Aorta (tissue), 5 donors: ENCODE data around the gene KRT34. TPM values are rescaled to one million over a fixed set of nuclear protein-coding genes. Genes with fewer than 3 reads are reported as not detected.

ENCODE experiments used
- ATAC-seq: fragments of 200-7000 bp; cut with Tn5 transposase; one replicate; pipeline ENCODE4 v1.9.1; 2022; ENCODE audit warnings: moderate library complexity; ENCODE audit not compliant: low FRiP score
- DNase-seq, 2 donors: peaks; one replicate each; pipeline ENCODE4 v3.0.0-alpha.2; 2020
- H3K27ac ChIP-seq, 2 donors: one replicate each; pipeline ENCODE4 v1.5.1; 2013; ENCODE audit warnings: low read length in 2 of 2, mild to moderate bottlenecking in 2 of 2, moderate library complexity in 2 of 2, control low read depth in 1 of 2, inconsistent platforms in 1 of 2, low read depth in 1 of 2
- H3K27me3 ChIP-seq, 2 donors: one replicate each; pipeline ENCODE4 v1.6.1; 2013; ENCODE audit warnings: control low read depth in 1 of 2, low read length in 1 of 2, mild to moderate bottlenecking in 1 of 2, moderate library complexity in 1 of 2; ENCODE audit not compliant: insufficient read depth in 2 of 2, control insufficient read depth in 1 of 2
- H3K36me3 ChIP-seq, 2 donors: one replicate each; pipeline ENCODE4 v1.6.1; 2013; ENCODE audit warnings: control low read depth in 1 of 2, low read length in 1 of 2, mild to moderate bottlenecking in 1 of 2; ENCODE audit not compliant: insufficient read depth in 2 of 2, control insufficient read depth in 1 of 2
- H3K4me1 ChIP-seq, 2 donors: one replicate each; pipeline ENCODE4 v1.6.1; 2013; ENCODE audit warnings: low read length in 2 of 2, control low read depth in 1 of 2, mild to moderate bottlenecking in 1 of 2, moderate library complexity in 1 of 2; ENCODE audit not compliant: insufficient read depth in 2 of 2, control insufficient read depth in 1 of 2
- H3K4me3 ChIP-seq, 2 donors: one replicate each; pipeline ENCODE4 v1.5.1; 2013; ENCODE audit warnings: low read length in 2 of 2, control low read depth in 1 of 2, mild to moderate bottlenecking in 1 of 2
- H3K9me3 ChIP-seq: one replicate; pipeline ENCODE4 v1.6.1; 2013; ENCODE audit warnings: mild to moderate bottlenecking, low read length; ENCODE audit not compliant: control insufficient read depth
- WGBS, 2 donors: extraction: QIAGEN DNeasy Blood & Tissue Kit; methylation state at CpG; one replicate each; pipeline ENCODE4 v1.1.7; 2013; 5-methylcytosine and 5-hydroxymethylcytosine counted together
- intact Hi-C, 2 donors: fragments of 100-400 bp; cut with DNase I; formaldehyde crosslinking; loops; one replicate each; pipeline versions ENCODE4 v1.14.2 to v1.15.0; 2022
- polyA plus RNA-seq, 2 donors: library from polyadenylated mRNA; stranded (reverse); fragments of 200-250 nt; gene quantifications; one replicate each; pipeline ENCODE4 v1.2.3, GENCODE V29; 2013
- total RNA-seq, 2 donors: library from RNA; stranded (reverse); fragmentation: NEBNext Ultra II Directional; extraction: Animal tissue kit (Norgen Biotek cat#: 25700); gene quantifications; one replicate each; pipeline ENCODE4 v1.2.1, GENCODE V29; 2021
- donor health status: healthy with polysubstance abuse.
- donor health status: Bipolar disorder and iron deficiency.
- donor health status: DM: no; HTN: no; CAD: no.
- donor health status: DM: no; HTN: no; CAD: no.
- donor health status: DM: yes; HTN: yes; CAD: no.

The KRT34 gene
- total and polyA plus RNA-seq, 4 donors: not detected

DNA sequence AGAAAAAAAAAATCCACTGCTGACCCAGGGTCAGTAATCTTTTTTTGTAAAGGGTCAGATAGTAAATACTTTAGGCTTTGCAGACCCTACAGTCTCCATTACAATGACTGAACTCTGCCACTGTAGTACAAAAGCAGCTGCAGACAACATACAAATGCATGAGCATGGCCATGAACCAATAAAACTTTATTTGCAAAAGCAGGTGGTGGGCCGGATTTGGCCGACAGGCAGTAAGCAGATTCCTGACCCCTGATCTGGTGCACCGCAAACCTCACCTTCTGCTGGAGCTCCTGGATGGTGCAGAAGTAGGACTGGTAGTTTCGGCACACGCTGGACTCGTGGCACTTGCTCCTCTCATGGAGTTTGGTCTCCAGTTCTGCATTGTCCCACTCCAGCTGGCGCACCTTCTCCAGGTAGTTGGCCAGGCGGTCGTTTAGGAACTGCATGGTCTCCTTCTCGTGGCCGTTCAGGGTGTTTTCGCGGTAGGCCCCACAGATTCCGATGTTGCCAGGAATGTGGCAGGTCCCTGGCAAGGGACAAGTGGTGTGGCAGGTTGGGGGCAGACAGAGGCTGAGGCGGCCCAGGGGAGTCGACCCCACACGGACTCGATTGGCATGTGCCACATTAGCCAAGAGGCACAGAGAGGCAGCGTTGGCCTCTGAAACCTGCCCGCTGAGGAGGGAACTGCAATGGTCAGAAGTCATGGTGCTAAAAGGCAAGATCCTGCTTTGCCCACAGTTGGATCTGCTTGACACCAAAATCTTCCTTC, 29.1 kb upstream of the KRT34 start:
- intact Hi-C loops: no loop called here
- Histone ChIP-seq H3K36me3 (no peaks in the 10 kb centered on the region), H3K27me3 (no peaks in the 10 kb centered on the region), H3K9me3 (no peaks in the 10 kb centered on the region), H3K4me1 (no peaks in the 10 kb centered on the region), H3K4me3 (no peak overlapping the region), H3K27ac (no peak overlapping the region)
- DNase-seq: no peak
- WGBS, 2 donors: 93% methylated on average over 20 of the region's 20 CpGs
- no peak for ATAC-seq

DNA sequence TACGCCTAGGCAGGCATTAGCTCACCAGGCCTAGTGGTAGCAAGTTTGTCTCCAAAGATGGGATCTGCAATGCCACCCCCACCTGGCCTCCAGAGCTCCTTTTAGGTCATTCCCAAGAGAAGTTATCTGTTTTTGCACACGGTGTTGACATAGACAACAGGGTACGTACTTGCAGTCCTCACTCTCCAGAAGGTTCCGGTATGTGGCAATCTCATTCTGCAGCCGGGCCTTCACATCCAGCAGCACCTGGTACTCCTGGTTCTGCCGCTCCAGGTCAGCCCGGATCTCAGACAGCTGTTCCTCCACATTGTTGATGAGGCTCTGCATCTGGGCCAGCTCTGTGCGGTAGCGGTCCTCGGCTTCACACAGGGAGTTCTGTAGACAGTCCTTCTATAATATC, 25.1 kb upstream of the KRT34 start:
- DNase-seq (no peak), ATAC-seq (no peak)
- Histone ChIP-seq H3K36me3 (no peaks in the 10 kb centered on the region), H3K4me3 (no peak overlapping the region), H3K27me3 (no peaks in the 10 kb centered on the region), H3K27ac (no peak overlapping the region), H3K9me3 (no peaks in the 10 kb centered on the region), H3K4me1 (no peaks in the 10 kb centered on the region)
- intact Hi-C loops: no loop called here
- WGBS, 2 donors: 92% methylated on average over 10 of the region's 10 CpGs

DNA sequence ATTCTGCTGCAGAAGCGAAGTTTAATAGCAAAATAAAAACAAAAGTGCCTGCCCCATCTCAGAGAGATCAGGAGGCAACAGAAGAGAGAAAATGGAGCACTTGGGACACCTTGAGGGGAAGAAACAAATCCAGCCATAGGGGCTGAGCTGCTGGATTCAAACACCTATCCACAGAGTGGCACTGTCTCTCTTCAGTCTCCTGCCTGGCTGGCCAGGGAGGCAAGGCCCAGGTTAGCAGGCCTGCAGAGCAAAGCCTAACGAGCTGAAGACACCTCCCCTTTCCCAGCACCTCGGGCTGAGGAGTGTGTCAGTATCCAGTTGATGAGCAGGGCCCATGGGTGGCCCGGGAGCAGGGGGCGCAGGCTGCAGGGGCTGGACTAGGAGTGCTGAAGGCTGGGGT, 24.1 kb upstream of the KRT34 start:
- Histone ChIP-seq H3K4me3 (no peak overlapping the region), H3K27ac (no peak overlapping the region), H3K9me3 (no peaks in the 10 kb centered on the region), H3K27me3 (no peaks in the 10 kb centered on the region), H3K4me1 (no peaks in the 10 kb centered on the region), H3K36me3 (no peaks in the 10 kb centered on the region)
- 48% methylated on average over 5 of the region's 5 CpGs for WGBS, 2 donors
- ATAC-seq (no peak), DNase-seq (no peak)
- intact Hi-C loops: no loop called here

DNA sequence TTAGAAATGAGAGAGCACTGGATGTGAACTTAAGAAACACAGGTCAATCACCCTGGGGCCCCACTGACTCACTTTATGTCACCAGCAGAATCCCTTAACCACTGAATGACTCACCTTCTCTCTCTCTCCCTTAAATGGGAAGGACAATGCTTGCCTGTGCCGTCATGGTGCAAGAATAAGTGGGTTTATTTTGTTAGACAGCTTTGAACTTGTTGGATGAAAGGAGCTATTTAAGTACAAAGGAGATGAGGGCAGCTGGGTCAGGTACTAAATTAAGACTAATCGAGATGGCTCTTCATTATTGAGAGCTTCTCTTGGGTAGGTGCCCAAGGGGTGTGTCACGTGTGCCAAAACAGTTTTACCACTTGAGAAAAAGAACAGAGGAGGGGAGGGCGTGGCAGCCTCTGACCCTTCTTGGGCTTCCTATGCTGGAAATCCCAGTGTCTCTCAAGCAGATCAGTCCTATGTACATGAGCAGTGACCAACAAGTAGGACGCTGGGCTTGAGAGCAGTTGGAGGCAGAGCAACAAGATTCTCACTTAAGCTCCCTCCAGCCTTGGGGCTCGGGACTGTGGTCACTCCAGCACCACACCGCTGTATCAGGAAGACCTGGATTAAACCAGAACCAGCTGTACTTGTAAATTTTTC, 22.0 kb upstream of the KRT34 start:
- WGBS, 2 donors: 74% methylated on average over 7 of the region's 7 CpGs
- Histone ChIP-seq H3K4me1 (no peaks in the 10 kb centered on the region), H3K9me3 (no peaks in the 10 kb centered on the region), H3K36me3 (no peaks in the 10 kb centered on the region), H3K27me3 (no peaks in the 10 kb centered on the region), H3K27ac (no peak overlapping the region), H3K4me3 (no peak overlapping the region)
- DNase-seq (no peak), ATAC-seq (no peak)
- intact Hi-C loops: no loop called here

DNA sequence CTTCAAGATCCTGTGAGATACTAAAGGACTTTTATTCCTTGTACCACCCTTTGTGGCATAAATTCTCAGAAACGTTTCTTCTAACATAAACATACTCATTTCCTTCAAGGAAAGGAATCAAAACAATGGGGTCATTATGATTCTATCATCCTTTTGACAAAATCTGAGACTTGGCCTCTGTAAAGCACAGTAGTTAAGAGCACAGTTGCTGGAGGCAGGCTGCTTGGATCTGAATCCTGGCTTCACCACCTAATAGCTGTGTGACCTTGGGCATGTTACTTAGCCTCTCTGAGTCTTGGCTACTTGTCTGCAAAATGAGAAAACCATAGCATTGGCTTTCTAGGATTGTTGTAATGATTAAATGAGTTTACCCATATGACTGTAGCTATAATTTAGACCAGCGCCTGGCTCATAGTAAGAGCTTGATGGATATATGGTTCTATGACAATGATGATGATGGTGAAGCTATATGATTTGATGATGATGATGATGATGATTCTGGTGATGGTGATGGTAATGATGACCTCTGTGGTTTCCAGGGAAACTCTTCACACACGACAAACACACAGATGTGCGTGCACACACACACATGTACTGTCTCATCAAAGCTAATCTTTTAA, 21.4 kb upstream of the KRT34 start:
- no peak for DNase-seq
- H3K4me1 ChIP-seq: no peaks in the 10 kb centered on the region
- H3K4me3 ChIP-seq: no peak overlapping the region
- ATAC-seq: no peak
- intact Hi-C loops: no loop called here
- WGBS, 2 donors: 69 to 72% methylated on average over 4 of the region's 4 CpGs
- no peak overlapping the region for H3K27ac ChIP-seq
- no peaks in the 10 kb centered on the region for H3K27me3 ChIP-seq
- no peaks in the 10 kb centered on the region for H3K9me3 ChIP-seq
- H3K36me3 ChIP-seq: no peaks in the 10 kb centered on the region

DNA sequence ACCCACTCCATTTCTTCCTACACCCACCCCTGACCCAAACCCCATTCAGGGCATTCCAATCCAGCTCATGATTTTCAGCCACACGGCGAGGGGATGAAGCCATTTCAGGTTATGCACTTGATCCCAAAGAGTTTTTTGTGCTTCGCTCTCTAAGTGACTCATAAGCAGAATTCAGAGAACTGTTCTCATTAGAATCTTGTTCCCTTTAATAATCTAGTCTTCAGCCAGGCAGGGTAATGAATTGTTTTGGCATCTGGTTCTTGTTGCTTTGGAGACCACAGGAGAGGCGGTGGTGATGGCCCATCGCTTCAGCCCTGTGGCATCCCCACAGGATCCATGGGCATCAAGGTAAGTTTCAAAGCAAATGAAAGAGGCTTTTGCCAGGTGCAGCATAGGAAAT, 20.1 kb upstream of the KRT34 start:
- DNase-seq (no peak), ATAC-seq (no peak)
- Histone ChIP-seq H3K4me1 (no peaks in the 10 kb centered on the region), H3K27me3 (no peaks in the 10 kb centered on the region), H3K9me3 (no peaks in the 10 kb centered on the region), H3K36me3 (no peaks in the 10 kb centered on the region), H3K4me3 (no peak overlapping the region), H3K27ac (no peak overlapping the region)
- intact Hi-C loops: no loop called here
- 83 to 92% methylated on average over 5 of the region's 5 CpGs for WGBS, 2 donors

DNA sequence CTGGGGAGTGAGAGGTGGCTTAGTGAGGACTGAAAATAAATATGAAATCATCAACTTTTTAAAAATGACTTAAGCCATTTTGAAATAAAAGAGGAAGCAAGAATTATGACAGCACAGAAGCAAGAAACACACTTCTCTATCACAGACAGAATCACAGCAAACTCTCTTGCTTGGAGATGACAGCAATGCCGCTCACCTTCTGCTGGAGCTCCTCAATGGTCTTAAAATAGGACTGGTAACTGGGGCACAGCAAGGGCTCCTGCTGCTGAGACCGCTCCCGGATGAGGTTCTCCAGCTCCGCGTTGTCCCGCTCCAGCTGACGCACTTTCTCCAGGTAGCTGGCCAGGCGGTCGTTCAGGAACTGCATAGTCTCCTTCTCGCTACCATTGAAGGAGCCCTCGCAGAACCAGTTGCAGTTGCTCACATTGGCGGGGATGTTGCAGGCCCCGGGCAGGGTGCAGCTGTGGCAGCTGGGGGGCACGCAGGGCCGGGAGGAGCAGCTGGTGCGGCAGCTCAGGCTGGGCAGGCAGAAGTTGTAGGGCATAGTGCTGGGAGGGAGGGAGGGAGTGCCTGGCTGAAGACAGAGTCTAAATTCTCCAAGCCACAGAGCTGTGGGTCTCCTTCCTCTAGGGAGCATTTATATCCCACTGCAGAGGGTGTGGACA, 15.0 kb upstream of the KRT34 start, which contains the start of gene KRT31:
Gene KRT31 (minus strand): TSS at position 613 of the 665 bp plus-strand sequence. CDS start 69 bp downstream, at position 544.
- intact Hi-C loops: no loop called here
- WGBS, 2 donors: 81 to 84% methylated on average over 16 of the region's 16 CpGs

DNA sequence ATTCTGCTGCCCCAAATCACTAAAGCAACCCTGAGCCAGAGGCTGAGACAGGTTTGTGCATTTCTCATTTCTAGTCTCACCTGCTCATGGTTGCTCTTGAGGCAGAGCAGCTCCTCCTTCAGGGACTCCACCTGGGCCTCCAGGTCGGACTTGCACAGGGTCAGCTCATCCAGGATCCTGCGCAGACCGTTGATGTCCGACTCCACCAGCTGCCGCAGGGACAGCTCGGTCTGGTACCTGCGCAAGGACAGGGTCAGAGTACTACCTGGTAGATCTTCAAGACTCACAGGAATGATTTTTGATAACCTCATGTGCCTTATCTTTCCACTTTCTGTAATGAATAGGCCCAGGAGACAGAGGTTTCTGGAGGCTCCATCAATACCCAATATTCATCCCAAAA, 14.2 kb upstream of the KRT34 start:
- ATAC-seq (no peak), DNase-seq (no peak)
- H3K36me3 ChIP-seq: no peaks in the 10 kb centered on the region
- WGBS, 2 donors: 92 to 93% methylated on average over 7 of the region's 7 CpGs
- no peak overlapping the region for H3K27ac ChIP-seq
- H3K27me3 ChIP-seq: no peaks in the 10 kb centered on the region
- H3K4me1 ChIP-seq: no peaks in the 10 kb centered on the region
- intact Hi-C loops: no loop called here
- no peak overlapping the region for H3K4me3 ChIP-seq
- H3K9me3 ChIP-seq: no peaks in the 10 kb centered on the region

More for the DNA sequence above, 15.0 kb upstream of the KRT34 start, which contains the start of gene KRT31:
- DNase-seq (no peak), ATAC-seq (no peak)
- Histone ChIP-seq H3K9me3 (no peaks in the 10 kb centered on the region), H3K4me3 (no peak within 1 kb of the TSS), H3K36me3 (no peaks in the 10 kb centered on the region), H3K27ac (no peak within 1 kb of the TSS), H3K4me1 (no peaks in the 10 kb centered on the region), H3K27me3 (no peaks in the 10 kb centered on the region)
